ENCODE data around the gene TMEM52B.
"Not testable (repeated sequence)": the region's sequence is repeated elsewhere in the genome, so short reads cannot be mapped to it uniquely, and the experiment has no call there.

- TF ChIP-seq CTCF (IDR thresholded peaks at IDR 0.05; ENCODE audit: borderline replicate concordance, extremely low read depth, low read length, poor library complexity, severe bottlenecking); EZH2 (IDR thresholded peaks at IDR 0.05; ENCODE audit: borderline replicate concordance, low read depth, low read length, severe bottlenecking): not testable (repeated sequence)
These were observed 46.6 kb downstream of the TMEM52B start for GRCh38 chr12:10225426-10225825.

Measured in DND-41 (cell line).